ENCODE data around the gene FUT1. TPM values are rescaled to one million over a fixed set of nuclear protein-coding genes. Genes with fewer than 3 reads are reported as not detected.

The FUT1 gene
- total and polyA plus RNA-seq, 9 of the 15 experiments (the other 6 are each of a cell fraction or from before 2014, with no cell fraction given), result 2.3 to 18.5 (median 8.8) TPM

- H3K27ac ChIP-seq (ENCODE audit: extremely low read depth, low read depth, low read length), result no peak overlapping the region
- H3K4me2 ChIP-seq (ENCODE audit: insufficient read depth, low read length), result no peak overlapping the region
- no peak overlapping the region for H3K4me3 ChIP-seq
- FAIRE-seq, result no peak
- no peak overlapping the region; a peak in 1 of 4 replicates for H3K9ac ChIP-seq (ENCODE audit: insufficient read depth in 1 of 2, low read depth in 2 of 2, low read length in 2 of 2)
- H2AFZ ChIP-seq (ENCODE audit: low read depth, low read length), result no peak overlapping the region
- no peaks in the 10 kb centered on the region for H3K9me3 ChIP-seq (replicated peaks; ENCODE audit: control insufficient read depth, insufficient read depth, low read depth, low read length)
- 83% methylated on average over 2 of the region's 4 CpGs for WGBS (ENCODE audit: insufficient coverage, low coverage, missing lambda C conversion rate)
- intact Hi-C loops (cut with micrococcal nuclease) (no loop called here), in situ Hi-C loops (cut with MboI) (no loop called here)
- H3K9me1 ChIP-seq (ENCODE audit: control insufficient read depth, insufficient read depth, low read length), result no peaks in the 10 kb centered on the region
- POLR2A ChIA-PET, result no interaction called here
- no peaks in the 10 kb centered on the region for H3K27me3 ChIP-seq (ENCODE audit: control insufficient read depth in 2 of 2, insufficient read depth in 2 of 2, low read length in 2 of 2)
- BruUV-seq (replicated peaks), result no TSS peak
- CTCF ChIA-PET (ENCODE audit: low intra/inter-chr PET ratio), result no interaction called here
- no peaks in the 10 kb centered on the region for H4K20me1 ChIP-seq (replicated peaks; ENCODE audit: control insufficient read depth, insufficient read depth, low read length)
- TF ChIP-seq, protein P1, sequence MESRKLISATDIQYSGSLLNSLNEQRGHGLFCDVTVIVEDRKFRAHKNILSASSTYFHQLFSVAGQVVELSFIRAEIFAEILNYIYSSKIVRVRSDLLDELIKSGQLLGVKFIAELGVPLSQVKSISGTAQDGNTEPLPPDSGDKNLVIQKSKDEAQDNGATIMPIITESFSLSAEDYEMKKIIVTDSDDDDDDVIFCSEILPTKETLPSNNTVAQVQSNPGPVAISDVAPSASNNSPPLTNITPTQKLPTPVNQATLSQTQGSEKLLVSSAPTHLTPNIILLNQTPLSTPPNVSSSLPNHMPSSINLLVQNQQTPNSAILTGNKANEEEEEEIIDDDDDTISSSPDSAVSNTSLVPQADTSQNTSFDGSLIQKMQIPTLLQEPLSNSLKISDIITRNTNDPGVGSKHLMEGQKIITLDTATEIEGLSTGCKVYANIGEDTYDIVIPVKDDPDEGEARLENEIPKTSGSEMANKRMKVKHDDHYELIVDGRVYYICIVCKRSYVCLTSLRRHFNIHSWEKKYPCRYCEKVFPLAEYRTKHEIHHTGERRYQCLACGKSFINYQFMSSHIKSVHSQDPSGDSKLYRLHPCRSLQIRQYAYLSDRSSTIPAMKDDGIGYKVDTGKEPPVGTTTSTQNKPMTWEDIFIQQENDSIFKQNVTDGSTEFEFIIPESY (CRISPR knock-in tag; IDR thresholded peaks at IDR 0.05), result no peak
- peak; percentile 54; the same call in 1 of the 2 replicates for TF ChIP-seq CREB3L1 (IDR thresholded peaks at IDR 0.05; ENCODE audit: borderline replicate concordance, low read depth)
- peak in 1 of 2 experiments; percentile 100; a peak in 2 of 4 replicates for TF ChIP-seq ARNT (IDR thresholded peaks at IDR 0.05)
- peaks cover 36 to 67% of the 10 kb centered on the region in 2 experiments for H3K4me1 ChIP-seq (replicated peaks in 1 of 2; ENCODE audit: control insufficient read depth in 2 of 2, insufficient read depth in 2 of 2, low read length in 2 of 2)
- no peak for DNase-seq (ENCODE audit: extremely low read depth in 1 of 4, low spot score in 3 of 4)
- peaks cover 22% of the 10 kb centered on the region; the same call in 1 of the 3 replicates for H3K36me3 ChIP-seq (ENCODE audit: control insufficient read depth, insufficient read depth, low read length)
- peaks cover 41% of the 10 kb centered on the region for H3K79me2 ChIP-seq (ENCODE audit: control insufficient read depth, insufficient read depth, low read length)
- no peak for ATAC-seq
Observed at GRCh38 chr19:48749571-48750198, 2.8 kb downstream of the FUT1 start.

Data from K562 (cell line).